Erythroblast (primary cell): ENCODE data around the gene C17orf67.

Experiments used
- GATA1 ChIP-seq: IDR thresholded peaks from 2 replicates; pipeline ENCODE4 v1.6.1; 2011; ENCODE audit warnings: low read depth, mild to moderate bottlenecking, control low read depth, low read length, moderate library complexity
- POLR2A ChIP-seq: IDR thresholded peaks from 2 replicates; pipeline ENCODE4 v1.6.1; 2011; ENCODE audit warnings: mild to moderate bottlenecking, low read length

DNA sequence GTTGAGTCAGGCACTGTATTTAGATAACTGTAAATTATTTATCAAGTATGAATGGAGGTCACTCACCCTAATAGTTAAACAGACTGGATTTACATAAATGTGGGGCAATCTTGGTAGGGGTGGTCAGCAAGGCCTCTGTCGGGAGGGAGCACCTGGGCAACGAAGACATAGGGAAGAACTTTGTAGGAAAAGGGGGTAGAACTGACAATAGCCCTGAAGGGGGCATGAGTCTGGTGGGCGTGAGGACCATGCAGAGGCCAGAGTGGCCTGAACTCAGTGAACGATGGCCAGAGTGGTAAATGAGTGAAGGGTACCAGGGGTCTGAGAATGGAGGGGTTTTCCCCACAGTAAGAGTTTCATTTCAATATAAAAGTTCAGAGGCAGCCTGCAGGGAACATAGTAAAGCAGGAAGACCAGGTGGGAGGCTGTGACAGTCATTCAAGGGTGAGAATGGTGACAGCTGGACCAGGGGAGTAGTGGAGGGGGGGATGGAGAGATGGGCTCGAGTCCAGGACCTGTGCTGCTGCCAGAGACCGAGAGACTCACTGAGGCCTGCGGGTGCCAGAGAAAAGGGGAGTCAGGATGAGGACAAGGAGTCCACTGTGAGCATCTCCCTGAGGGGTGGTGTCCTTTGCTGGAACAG, 2.9 kb downstream of the C17orf67 start:
- TF ChIP-seq POLR2A (no peak), GATA1 (no peak)
